ENCODE results near the gene LPIN1.
A peak's percentile ranks its signal among the peaks of the same experiment; 100 is the strongest.
"Not testable (repeated sequence)": the region's sequence is repeated elsewhere in the genome, so short reads cannot be mapped to it uniquely, and the experiment has no call there.

LPIN1 gene

DNA sequence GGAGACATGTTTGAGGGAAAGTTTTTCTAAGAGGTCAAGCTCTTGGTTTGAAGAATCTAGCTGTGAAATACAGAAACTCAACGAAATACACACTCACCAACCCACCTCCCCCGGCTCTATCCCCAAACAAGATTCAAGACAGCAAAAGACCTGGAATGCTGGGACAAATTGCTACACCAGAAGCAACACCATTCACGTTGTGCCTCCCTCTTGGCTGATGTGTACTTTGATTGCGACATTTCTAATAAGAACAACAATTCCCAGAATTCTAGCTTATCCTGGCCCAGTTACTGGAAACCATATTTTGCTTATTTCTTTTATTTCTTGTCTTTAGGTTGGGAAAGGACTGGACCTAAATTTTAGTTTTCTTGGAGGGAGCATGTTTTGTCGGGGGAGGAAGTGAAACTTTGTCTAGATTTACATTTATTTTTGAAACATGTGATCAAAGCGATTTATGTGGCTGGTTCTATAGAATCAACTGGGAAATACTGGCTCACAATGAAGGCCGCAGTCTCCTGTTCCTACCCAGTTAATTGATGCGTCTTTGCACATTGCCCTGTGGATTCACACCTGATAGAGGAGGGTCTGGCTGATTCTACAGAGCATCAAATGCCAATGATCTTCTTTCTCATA is 29.6 kb upstream of the LPIN1 start:
- DNase-seq (ENCODE audit: low read depth in 2 of 2), result no peak

DNA sequence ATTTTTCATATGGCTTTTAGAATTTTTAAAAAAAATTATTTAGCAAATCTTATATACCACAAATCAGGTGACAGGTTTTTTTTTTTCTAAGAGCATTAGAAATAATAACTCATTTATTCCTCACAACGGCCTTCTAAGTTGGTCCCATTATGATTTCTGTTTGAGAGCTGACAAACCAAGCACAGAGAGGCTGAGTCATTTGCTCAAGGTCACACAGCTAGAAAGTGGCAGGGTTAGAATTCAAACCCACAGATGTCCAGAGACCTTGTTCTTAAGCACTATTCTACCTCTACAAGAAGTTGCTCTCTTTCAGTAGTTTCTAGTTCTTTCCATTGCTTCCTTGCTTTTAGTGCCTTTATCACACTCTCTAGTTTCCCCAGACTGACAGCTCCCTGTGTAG is 28.8 kb upstream of the LPIN1 start:
- no peak for DNase-seq (ENCODE audit: low read depth in 2 of 2)

DNA sequence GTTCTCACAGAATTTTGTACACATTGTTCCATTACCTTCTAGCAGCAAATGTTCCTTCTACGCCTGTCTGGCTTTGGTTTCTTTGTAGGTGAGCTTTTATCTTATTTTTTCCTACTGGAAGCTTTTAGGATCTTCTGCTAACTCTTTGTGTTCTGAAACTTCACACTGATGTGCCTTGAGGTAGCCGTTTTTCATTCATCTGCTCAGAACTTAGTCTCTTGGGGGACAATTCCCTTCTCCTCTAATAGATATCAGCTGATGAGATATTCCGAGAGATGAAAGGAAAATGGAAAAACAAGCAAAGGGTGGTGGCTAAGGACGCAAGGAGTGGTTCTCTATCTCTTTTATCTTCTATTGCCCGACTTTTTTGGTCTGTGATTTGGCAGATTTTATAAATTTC is 27.8 kb upstream of the LPIN1 start:
- no peak for DNase-seq (ENCODE audit: low read depth in 2 of 2)

DNA sequence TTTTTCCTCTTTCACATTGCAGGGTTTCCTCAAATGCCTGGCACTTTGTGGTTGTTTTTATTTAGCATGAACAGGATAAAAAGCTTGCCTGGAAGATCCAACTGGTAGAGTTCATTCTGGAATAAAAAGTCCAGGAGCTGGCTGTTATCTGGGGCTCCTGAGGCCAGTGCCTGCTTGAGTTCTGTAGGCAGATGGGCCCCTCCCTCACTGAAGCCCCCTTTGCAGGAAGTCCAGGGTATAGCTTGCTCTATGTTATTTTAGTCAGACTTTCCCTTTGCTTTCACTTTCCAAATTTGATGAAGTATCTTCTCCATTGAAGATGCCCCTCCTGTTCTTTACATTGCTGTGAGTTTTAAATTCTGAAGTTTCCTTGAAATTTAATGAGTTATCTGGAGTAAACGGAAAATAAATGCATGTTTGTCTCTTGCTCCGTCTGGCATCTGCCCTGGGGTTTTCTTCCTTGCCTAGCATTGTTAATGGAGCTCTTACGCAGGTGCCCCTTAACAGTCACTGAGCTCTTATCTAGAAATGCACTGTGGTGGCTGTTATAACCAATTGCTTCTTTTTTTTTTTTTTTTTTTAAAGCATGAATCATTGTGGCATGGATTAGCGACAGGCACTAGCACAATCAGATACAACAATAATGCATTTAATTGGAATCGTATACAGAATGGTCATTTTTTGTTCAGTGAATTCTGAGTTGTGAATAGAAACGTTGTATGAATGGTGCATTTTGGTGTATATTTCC is 27.0 kb upstream of the LPIN1 start:
- DNase-seq (ENCODE audit: low read depth in 2 of 2), result no peak

DNA sequence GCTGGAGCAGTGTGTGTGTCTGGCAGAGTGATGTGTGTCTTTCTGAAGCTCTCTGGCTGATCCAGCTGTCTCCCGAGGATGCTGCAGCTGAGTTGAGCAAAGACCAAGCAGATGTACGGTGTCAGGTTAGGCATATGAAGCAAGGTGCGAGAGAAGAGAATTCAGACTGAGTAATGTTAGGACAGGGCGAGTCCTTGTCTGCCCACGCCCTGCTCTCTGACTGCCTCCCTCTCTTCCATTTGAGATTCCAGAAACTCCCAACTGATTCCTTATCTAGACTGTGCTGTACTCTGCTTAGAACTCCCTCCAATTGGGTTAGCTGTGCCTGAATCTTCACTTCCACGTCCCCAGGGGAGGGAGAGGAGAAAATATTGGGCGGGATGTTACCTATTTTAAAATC is 25.7 kb upstream of the LPIN1 start:
- no peak for DNase-seq (ENCODE audit: low read depth in 2 of 2)

- no peak for DNase-seq (ENCODE audit: low read depth in 2 of 2)
These were observed 24.0 kb upstream of the LPIN1 start for GRCh38 chr2:11722292-11723060.

DNA sequence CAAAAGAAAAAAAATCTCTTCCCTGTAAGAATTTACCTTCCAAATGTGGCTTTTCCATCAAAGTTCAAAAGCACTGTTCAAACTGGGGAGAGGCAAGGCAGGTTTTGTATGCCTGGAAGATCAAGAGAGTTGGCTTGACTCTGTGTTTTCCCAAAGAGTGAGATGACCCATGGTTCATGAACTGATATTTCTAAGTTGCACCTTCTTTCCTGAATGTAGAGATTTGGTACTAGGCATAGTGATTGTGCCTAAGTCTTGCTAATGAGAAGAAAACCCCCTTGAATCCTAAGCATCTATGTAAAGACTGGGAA is 23.4 kb upstream of the LPIN1 start:
- DNase-seq (ENCODE audit: low read depth in 2 of 2), result no peak

- DNase-seq (ENCODE audit: low read depth in 2 of 2), result no peak
These were observed 22.3 kb upstream of the LPIN1 start for GRCh38 chr2:11724151-11724550.

DNA sequence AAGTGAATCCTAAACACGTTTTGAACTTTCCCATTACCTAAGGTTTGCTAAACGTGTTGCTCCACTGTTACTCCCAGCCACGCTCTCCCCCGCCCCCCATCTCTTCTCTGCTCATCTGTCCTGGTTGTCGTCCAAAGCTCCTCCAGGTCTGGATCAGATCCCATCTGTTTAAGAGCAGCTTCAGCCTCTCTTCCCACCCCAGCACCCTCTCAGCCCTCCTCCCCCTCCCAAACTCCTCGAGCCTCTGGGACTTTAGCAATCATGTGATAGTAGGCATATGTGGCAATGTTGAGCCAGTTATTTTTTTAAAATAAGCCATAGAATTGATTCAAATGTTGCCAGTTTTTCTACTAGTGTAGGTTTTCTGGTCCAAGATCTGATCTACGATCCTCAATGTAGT is 20.0 kb upstream of the LPIN1 start:
- no peak for DNase-seq (ENCODE audit: low read depth in 2 of 2)

DNA sequence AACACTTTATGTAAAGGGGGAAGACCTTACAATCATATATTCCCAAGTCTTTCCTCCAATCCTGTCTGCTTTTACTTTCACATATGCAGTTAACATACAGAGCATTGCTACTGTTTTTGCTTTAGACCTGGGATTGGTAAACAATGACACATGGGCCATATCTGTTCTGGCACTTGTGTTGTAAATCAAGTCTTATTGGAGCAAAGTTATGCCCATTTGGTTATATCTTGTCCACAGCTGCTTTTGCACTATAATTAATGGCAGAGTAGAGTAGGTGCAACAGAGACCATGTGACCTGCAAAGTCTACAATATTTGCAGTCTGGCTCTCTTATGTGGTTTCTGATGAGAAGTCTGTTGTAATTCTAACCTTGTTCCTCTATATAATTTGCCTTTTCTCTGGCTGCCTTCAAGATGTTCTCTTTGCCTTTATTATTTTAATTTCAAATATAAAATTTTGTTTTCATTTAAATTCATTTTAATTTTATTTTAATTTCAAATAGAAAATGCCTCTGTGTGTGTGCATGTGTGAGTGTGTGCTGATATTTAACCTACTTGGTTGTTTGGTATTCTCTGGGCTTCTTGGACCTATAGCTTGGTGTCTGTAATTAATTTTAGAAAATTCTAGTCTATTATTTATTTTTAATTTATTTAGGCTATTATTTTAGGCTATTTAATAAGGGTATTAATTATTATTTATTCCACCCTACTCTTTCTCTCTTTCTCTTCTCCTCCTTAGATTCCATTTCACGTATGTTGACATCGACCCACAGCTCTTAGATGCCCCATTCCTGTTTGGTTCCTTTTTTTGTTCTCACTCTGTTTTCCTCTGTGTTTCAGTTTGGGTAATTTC is 16.8 kb upstream of the LPIN1 start:
- DNase-seq (ENCODE audit: low read depth in 2 of 2), result no peak

DNA sequence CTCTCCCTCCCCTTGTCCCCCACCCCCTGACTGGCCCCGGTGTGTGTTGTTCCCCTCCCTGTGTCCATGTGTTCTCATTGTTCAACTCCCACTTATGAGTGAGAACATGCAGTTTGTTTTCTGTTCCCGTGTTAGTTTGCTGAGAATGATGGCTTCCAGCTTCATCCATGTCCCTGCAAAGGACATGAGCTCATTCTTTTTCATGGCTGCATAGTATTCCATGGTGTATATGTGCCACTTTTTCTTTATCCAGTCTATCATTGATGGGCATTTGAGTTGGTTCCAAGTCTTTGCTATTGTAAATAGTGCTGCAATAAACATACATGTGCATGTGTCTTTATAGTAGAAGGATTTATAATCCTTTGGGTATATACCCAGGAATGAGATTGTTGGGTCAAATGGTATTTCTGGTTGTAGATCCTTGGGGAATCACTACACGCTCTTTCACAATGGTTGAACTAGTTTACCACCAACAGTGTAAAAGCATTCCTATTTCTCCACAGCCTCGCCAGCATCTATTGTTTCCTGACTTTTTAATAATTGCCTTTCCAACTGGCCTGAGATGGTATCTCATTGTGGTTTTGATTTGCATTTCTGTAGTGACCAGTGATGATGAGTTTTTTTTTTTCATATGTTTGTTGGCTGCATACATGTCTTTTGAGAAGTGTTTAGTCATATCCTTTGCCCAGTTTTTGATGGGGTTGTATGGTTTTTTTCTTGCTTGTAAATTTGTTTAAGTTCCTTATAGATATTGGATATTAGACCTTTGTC is 15.0 kb upstream of the LPIN1 start:
- not testable (repeated sequence) for DNase-seq (ENCODE audit: low read depth in 2 of 2)

- DNase-seq (ENCODE audit: low read depth in 2 of 2), result no peak
These were observed 13.8 kb upstream of the LPIN1 start for GRCh38 chr2:11732587-11732986.

GRCh38 chr2:11737852-11738251 is 8.6 kb upstream of the LPIN1 start:
- DNase-seq (ENCODE audit: low read depth in 2 of 2), result not testable (repeated sequence)

DNA sequence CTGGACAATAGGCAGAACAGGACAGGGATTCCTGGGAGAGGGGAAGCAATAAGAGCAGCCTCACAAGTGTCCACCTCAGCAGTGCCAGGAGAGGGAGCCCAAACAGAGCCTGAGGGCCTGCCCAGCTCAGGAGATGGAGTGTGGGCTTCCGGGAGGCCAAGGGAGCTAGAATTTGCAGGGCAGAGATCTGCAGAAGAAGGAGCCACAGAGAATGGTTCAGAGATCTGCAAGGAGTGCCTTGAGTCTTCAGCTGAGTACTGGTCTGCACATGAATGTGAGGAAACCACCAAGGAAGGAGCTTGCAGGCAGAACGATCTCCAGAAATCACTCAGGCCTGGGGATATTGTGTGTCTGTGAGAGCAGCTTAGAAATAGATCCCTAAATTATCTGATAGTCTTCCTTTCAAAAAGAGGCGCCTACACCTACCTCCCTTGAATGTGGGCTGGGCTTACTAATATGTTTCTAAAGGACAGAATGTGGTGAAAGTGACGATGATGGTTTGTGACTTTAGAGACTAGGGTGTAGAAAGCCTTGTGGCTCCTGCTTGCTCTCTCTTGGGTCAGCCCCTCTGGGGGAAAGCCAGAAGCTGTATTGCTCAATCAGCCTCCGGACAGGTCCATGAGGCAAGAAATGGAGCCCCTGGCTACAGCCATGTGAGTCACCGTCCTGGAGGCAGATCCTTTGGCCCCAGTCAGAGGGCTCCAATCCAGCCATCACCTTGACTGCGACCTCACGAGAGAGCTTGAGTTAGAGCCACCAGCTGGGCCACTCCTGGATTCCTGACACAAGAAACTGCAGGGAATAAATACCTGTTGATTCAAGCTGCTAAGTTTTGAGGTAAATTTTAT is 7.6 kb upstream of the LPIN1 start:
- DNase-seq (ENCODE audit: low read depth in 2 of 2), result no peak

DNA sequence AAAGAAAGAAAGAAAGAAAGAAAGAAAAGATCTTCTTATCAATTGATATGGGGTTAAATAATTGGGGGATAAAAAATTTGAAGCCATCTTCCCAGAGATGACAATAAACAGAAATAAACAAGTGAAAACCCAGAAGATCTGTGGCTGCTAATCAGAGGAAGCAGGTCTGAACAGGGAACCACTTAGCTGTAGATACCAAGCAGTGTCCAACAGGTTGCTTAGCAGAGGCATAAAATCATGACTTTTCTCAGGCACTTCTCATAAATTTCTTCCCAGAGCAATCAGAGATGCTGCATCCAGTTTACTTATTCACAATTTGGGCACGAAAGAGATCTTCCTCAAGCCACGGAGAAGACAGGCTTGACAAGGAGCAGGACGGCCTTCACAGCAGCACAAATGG is 5.7 kb upstream of the LPIN1 start:
- DNase-seq (ENCODE audit: low read depth in 2 of 2), result no peak

GRCh38 chr2:11742317-11742701 is 4.1 kb upstream of the LPIN1 start:
- no peak for DNase-seq (ENCODE audit: low read depth in 2 of 2)

GRCh38 chr2:11742702-11743357 is 3.6 kb upstream of the LPIN1 start:
- no peak for DNase-seq (ENCODE audit: low read depth in 2 of 2)

DNA sequence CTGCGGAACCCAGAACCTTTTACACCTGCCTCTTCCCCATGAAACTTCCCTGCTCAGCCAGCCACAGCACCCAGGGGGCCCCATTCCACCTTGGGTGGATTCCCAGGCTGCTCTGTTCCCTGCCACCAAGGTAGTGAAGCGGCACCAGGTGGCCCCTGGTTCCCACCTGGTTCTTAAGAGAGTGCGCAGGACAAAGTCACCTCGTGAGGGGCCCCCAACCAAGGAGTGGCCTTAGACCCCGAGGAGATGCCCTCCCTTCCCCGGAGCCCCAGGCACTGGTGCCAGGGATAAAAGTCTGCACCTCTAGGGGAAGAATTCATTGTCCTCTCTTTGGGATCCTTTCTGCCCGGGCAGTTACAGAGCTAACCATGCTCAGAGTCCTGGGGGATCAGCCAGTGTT is 3.1 kb upstream of the LPIN1 start:
- DNase-seq (ENCODE audit: low read depth in 2 of 2), result no peak

GRCh38 chr2:11743846-11744553 is 2.4 kb upstream of the LPIN1 start:
- DNase-seq (ENCODE audit: low read depth in 2 of 2), result peak; percentile 63 to 83

Measured in stimulated activated CD4-positive, alpha-beta T cell treated with anti-CD3 and anti-CD28 coated beads, Interleukin-4, amount 100 ng/mL, for 48 hours (primary cell).